A673 (cell line): ENCODE results near the gene SPSB3. TPM values are rescaled to one million over a fixed set of nuclear protein-coding genes. Genes with fewer than 3 reads are reported as not detected.

Experiments used
- BruUV-seq: library from RNA; stranded (reverse); fragments of 400-500 nt; replicated peaks from 2 replicates; lab custom pipeline; 2021; lab: Mats Ljungman, UMichigan
- CTCF ChIA-PET: fragments of 300-600 bp; sonication (Branson Sonifier 250); formaldehyde crosslinking; loops from one replicate; lab custom pipeline; 2022; ENCODE audit warnings: antibody characterized with exemption; lab: Charles Lee
- POLR2A ChIA-PET: fragments of 300-600 bp; sonication (Branson Sonifier 250); formaldehyde crosslinking; loops from one replicate; lab custom pipeline; 2022; ENCODE audit warnings: antibody characterized with exemption; ENCODE audit not compliant: low non-redundant PET; lab: Charles Lee
- DNase-seq: peaks from one replicate; pipeline ENCODE4 v3.0.0-alpha.2; 2015; ENCODE audit warnings: low spot score
- H3K27ac ChIP-seq: fragments of 200-600 bp; sonication (generic); 2 replicates; pipeline ENCODE4 v1.5.1; 2016; ENCODE audit warnings: mixed run types, low read depth, mild to moderate bottlenecking, mixed read lengths, antibody characterized with exemption, low read length; ENCODE audit not compliant: poor library complexity, severe bottlenecking
- H3K27me3 ChIP-seq: fragments of 200-600 bp; sonication (generic); replicated peaks from 2 replicates; pipeline ENCODE4 v1.6.1; 2017; ENCODE audit warnings: mixed run types, low read depth, mild to moderate bottlenecking, mixed read lengths, antibody characterized with exemption, low read length; ENCODE audit not compliant: insufficient read depth, poor library complexity
- H3K36me3 ChIP-seq: fragments of 200-600 bp; sonication (generic); 2 replicates; pipeline ENCODE4 v1.6.1; 2016; ENCODE audit warnings: mixed run types, mild to moderate bottlenecking, mixed read lengths, antibody characterized with exemption, low read length; ENCODE audit not compliant: insufficient read depth, poor library complexity, severe bottlenecking
- H3K4me1 ChIP-seq: fragments of 200-600 bp; sonication (generic); 2 replicates; pipeline ENCODE4 v1.6.1; 2017; ENCODE audit warnings: mixed run types, mild to moderate bottlenecking, mixed read lengths, antibody characterized with exemption, low read length; ENCODE audit not compliant: insufficient read depth, poor library complexity, severe bottlenecking
- H3K4me3 ChIP-seq: fragments of 200-600 bp; sonication (generic); 2 replicates; pipeline ENCODE4 v1.5.1; 2016; ENCODE audit warnings: low read depth, mixed run types, mild to moderate bottlenecking, mixed read lengths, low read length; ENCODE audit not compliant: poor library complexity, severe bottlenecking
- H3K9me3 ChIP-seq: fragments of 200-600 bp; sonication (generic); 2 replicates; pipeline ENCODE4 v1.6.1; 2016; ENCODE audit warnings: mixed run types, low read depth, mild to moderate bottlenecking, mixed read lengths, antibody characterized with exemption, low read length; ENCODE audit not compliant: poor library complexity, severe bottlenecking
- CTCF ChIP-seq: fragments of 300-800, 200-600 bp; sonication (generic); conservative IDR thresholded peaks from 2 replicates; pipeline ENCODE4 v1.5.1; 2017; ENCODE audit warnings: low read depth, mild to moderate bottlenecking, antibody characterized with exemption, low read length, moderate library complexity, mixed read lengths
- EZH2 ChIP-seq: fragments of 200-600 bp; sonication (generic); IDR thresholded peaks from 2 replicates; pipeline ENCODE4 v1.6.1; 2017; ENCODE audit warnings: borderline replicate concordance, low read depth, mild to moderate bottlenecking, mixed read lengths, antibody characterized with exemption, low read length; ENCODE audit not compliant: poor library complexity, severe bottlenecking
- intact Hi-C: fragments of 100-400 bp; cut with micrococcal nuclease; formaldehyde crosslinking; loops from one replicate; pipeline ENCODE4 v1.10.0; 2022; ENCODE audit not compliant: unreplicated experiment
- total RNA-seq: library from RNA; stranded (reverse); gene quantifications from 2 replicates; pipeline ENCODE4 v1.2.3, GENCODE V29; 2021

Gene SPSB3
- total RNA-seq, 1 experiment from 2014 or later, result 15.0 TPM

- ChIA-PET CTCF (no interaction called here), POLR2A (no interaction called here)
- Histone ChIP-seq H3K27me3 (no peaks in the 10 kb centered on the region), H3K27ac (no peak overlapping the region), H3K9me3 (no peaks in the 10 kb centered on the region), H3K4me3 (no peak overlapping the region), H3K36me3 (peaks cover 14% of the 10 kb centered on the region), H3K4me1 (no peaks in the 10 kb centered on the region)
- intact Hi-C loops, result loop anchor here (10.0 kb wide), 1 partner anchor 48 kb away; the partner anchor contains the start of genes FAHD1 and HAGH
- TF ChIP-seq EZH2 (no peak), CTCF (no peak)
- no TSS peak for BruUV-seq
- no peak for DNase-seq
Observed at GRCh38 chr16:1776672-1776955, 5.8 kb downstream of the SPSB3 start.

- H3K4me3 ChIP-seq, result no peak overlapping the region
- H3K36me3 ChIP-seq, result peaks cover 14% of the 10 kb centered on the region
- no peak overlapping the region for H3K27ac ChIP-seq
- intact Hi-C loops, result loop anchor here (10.0 kb wide), 1 partner anchor 49 kb away; the partner anchor contains the start of genes FAHD1 and HAGH
- no peaks in the 10 kb centered on the region for H3K9me3 ChIP-seq
- H3K27me3 ChIP-seq, result no peaks in the 10 kb centered on the region
- no peaks in the 10 kb centered on the region for H3K4me1 ChIP-seq
- TF ChIP-seq EZH2 (no peak), CTCF (no peak)
- CTCF ChIA-PET, result no interaction called here
- no peak for DNase-seq
- POLR2A ChIA-PET, result no interaction called here
- BruUV-seq, result no TSS peak
Observed at GRCh38 chr16:1775846-1776671, 6.3 kb downstream of the SPSB3 start.

GRCh38 chr16:1775006-1775845, 7.1 kb downstream of the SPSB3 start:
- intact Hi-C loops, result loop anchor here (10.0 kb wide), 1 partner anchor 50 kb away; the partner anchor contains the start of genes FAHD1 and HAGH
- no peak for DNase-seq
- no peak overlapping the region for H3K27ac ChIP-seq
- no TSS peak for BruUV-seq
- H3K4me1 ChIP-seq, result peaks cover 1% of the 10 kb centered on the region
- peaks cover 16% of the 10 kb centered on the region for H3K36me3 ChIP-seq
- H3K4me3 ChIP-seq, result no peak overlapping the region
- H3K27me3 ChIP-seq, result no peaks in the 10 kb centered on the region
- TF ChIP-seq CTCF, result no peak
- no peak for TF ChIP-seq EZH2
- CTCF ChIA-PET, result no interaction called here
- POLR2A ChIA-PET, result no interaction called here
- no peaks in the 10 kb centered on the region for H3K9me3 ChIP-seq
